Activated naive CD4-positive, alpha-beta T cell treated with anti-CD3 and anti-CD28 coated beads, Interleukin-2, amount 50 U/mL, for 72 hours (primary cell): ENCODE data around the gene MXI1. TPM values are rescaled to one million over a fixed set of nuclear protein-coding genes. Genes with fewer than 3 reads are reported as not detected.

Source experiments
- ATAC-seq, 2 donors: fragments of 150-1000 bp; cut with Tn5 transposase; 2 replicates each; pipeline ENCODE4 v1.10.0; 2021; ENCODE audit warnings: mild to moderate bottlenecking in 2 of 2, moderate library complexity in 2 of 2
- DNase-seq, 2 donors: peaks; one replicate each; pipeline ENCODE4 v3.0.0; 2021 to 2022; ENCODE audit warnings: low spot score in 2 of 2
- H3K27ac Mint-ChIP-seq, 2 donors: one replicate each; pipeline ENCODE4 v1.8.0; 2022; ENCODE audit warnings: mild to moderate bottlenecking in 2 of 2, mixed read lengths in 2 of 2
- H3K36me3 Mint-ChIP-seq, 2 donors: one replicate each; pipeline ENCODE4 v1.8.0; 2022; ENCODE audit warnings: mixed read lengths in 2 of 2
- H3K9me3 Mint-ChIP-seq, 2 donors: one replicate each; pipeline ENCODE4 v1.8.0; 2022; ENCODE audit warnings: mixed read lengths in 2 of 2
- total RNA-seq, 2 donors: library from RNA; stranded (reverse); gene quantifications; one replicate each; pipeline ENCODE4 v1.2.3, GENCODE V29; 2022

Gene MXI1
- total RNA-seq, result 10 to 100 TPM; 16.2 to 69.6 TPM

DNA sequence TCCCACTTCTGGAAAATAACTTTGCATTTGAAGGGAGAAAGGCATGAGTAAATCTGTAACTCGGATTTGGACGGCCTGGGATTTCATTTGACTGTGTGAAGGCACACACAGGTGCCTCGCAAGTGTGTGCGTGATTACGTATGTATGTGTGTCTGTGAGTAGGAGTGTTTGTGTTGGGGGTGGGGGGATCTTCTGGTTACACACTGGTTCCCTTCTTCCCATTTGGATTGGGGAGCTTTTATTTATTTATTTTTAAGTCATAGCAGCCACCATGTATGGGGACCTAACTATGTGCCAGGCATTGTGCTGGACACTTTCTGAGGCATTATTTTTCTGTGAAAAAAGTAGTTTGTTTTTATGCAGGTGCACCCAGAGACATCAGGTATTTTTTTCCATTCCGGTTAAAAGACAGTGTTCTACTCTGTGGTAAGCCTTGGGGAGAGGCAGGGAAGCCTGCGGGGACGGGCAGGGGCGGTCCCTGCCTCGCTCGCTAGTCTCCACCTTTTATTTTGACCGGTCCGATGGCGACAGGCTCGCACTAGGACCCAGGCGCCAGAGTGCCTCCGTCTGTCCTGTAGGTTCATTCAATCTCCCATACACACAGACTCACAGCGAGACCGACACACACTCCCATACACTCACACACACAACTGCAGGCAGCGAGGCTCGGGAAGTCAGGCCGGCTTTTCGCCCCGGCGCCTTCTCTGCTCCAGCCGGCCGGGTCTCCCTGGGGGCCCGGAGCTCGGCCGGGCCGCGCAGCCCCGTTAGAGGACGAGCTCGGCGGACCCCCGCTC, at the start of gene MXI1:
TSS of gene MXI1 (plus strand) at position 595 of the 794 bp plus-strand sequence. CDS start 204 bp downstream, outside the sequence.
- no peak within 1 kb of the TSS for H3K27ac Mint-ChIP-seq
- H3K9me3 Mint-ChIP-seq, result no peaks in the 10 kb centered on the region
- H3K36me3 Mint-ChIP-seq, result peaks cover 6 to 15% of the 10 kb centered on the region in 2 donors
- ATAC-seq (peak; percentile 21 to 28), DNase-seq (peak in 1 of 2 donors; percentile 48)

DNA sequence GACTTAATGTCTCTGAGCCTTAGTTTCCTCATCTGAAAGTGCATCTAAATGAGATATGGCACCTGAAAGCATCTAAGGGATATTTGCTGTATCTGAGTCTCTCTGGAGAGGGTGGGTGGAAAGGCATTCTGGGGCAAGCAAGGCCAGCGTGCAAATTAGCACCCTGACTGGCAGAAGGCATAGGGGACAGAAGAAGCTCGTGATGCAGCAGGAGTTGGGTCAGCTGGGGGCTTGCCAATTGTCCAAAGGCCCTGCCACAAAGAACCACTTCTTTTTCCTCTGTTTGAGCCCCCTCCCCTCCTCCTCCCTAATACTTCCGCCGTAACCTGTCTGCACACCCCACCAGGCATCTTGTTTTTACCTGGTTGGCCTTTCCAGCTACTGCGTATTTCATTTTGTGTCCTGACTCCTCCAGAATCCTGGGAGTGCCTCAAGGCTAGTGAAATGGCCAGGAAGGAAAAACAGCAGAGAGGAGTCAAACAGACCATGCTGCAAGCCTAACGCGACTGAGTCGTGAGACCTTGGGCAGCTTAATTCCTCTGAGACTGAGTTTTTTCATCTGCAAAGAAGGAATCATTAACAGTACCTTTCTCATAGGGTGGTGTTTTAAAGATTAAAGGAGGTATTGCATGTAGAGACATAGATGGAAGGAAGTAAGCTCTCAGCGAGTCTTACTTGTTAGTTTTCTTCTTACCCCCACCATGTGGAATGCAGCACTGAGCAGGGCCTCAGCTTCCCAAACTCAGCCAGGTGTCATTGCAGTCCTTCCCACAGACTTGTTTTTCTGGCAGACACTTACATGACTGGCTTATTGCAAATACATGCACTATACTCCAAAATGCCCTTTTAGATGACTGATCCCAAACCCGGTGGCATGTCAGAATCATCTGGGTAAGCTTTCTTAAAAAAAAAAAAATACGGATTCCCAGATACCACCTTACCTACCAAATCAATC, 49.1 kb upstream of the MXI1 start:
- Mint-ChIP-seq H3K9me3 (no peaks in the 10 kb centered on the region), H3K36me3 (no peaks in the 10 kb centered on the region), H3K27ac (no peak overlapping the region)
- DNase-seq, result no peak
- no peak for ATAC-seq

DNA sequence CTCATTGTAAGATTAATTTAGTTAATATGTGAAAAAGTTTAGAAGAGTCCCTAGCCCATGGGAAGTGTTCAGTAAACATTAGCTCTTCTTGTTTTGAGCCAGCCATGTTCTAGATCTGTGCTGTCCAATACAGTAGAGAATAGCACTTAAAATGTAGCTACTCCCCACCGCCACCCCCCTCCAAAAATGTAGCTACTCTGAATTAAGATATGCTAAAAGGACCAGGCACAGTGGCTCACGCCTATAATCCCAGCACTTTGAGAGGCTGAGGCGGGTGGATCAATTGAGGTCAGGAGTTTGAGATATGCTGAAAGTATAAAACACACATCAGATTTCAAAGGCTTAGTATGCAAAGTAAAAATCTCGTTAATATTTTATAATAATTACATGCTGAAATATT, 47.3 kb upstream of the MXI1 start:
- DNase-seq (no peak), ATAC-seq (no peak)
- Mint-ChIP-seq H3K27ac (no peak overlapping the region), H3K36me3 (no peaks in the 10 kb centered on the region), H3K9me3 (no peaks in the 10 kb centered on the region)

DNA sequence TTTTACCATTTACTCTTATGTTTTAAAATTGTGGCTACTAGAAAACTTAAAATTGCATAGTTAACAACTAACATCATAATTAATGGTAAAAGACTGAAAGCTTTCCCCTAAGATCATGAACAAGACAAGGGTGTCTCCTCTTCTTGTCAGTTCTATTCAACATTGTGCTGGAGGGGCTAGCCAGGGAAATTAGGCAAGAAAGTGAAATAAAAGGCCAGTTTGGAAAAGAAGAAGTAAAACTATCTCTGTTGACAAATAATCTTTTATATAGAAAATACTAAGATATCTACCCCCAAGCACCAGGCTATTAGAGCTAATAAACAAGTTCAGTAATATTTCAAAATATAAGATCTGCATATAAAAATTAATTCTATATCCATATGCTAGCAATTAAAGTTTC, 46.9 kb upstream of the MXI1 start:
- no peak for ATAC-seq
- Mint-ChIP-seq H3K9me3 (no peaks in the 10 kb centered on the region), H3K36me3 (no peaks in the 10 kb centered on the region)

DNA sequence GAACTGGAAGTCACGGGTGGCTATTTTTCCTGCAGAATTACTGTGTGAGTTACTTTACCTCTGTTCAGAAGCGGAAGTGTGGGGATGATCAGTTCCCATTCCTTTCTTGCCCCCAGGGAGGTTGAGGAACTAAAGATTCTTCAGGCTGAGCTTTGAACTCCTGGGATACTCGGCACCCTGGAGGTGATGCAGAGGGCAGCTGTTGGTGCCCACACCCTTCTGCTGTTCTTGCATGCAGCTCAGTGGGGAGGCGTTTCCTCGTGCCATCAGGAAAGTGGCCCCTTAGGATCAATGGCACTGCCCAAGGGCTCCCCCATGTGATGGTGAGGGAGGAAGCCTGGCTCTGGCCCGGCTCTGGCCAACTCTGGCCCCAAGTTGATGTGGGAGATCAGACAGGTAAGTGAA, 44.7 kb upstream of the MXI1 start:
- Mint-ChIP-seq H3K36me3 (no peaks in the 10 kb centered on the region), H3K27ac (no peak overlapping the region), H3K9me3 (no peaks in the 10 kb centered on the region)
- ATAC-seq, result no peak
- no peak for DNase-seq

More for the DNA sequence above, 46.9 kb upstream of the MXI1 start:
- H3K27ac Mint-ChIP-seq, result no peak overlapping the region
- no peak for DNase-seq

DNA sequence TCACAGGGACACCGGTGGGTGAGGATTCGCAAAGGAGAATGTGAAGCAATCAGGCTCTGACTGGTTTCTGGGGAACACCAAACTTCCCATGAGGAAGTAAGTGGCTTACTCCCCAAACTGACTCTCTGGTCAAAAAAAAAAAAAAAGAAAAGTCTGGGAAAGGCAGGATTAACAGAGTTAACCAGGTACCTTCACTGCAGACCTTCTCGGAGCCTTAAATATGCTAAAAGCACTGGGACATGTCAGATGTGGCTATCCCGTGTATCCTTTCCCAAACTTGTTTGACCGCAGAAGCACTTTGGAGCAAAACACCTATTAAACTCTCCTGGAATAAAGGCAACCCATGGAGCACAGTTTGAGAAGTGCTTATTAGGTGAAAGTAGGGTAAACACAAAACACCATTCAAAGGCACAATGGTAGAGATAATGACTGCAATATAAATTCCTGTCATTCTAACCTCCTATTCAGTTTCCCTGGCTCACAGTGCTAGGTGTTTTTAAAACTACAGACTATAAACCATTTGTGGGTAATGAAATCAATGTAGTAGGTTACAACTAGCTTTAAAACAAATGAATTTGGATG, 44.1 kb upstream of the MXI1 start:
- DNase-seq (no peak), ATAC-seq (no peak)
- H3K27ac Mint-ChIP-seq, result no peak overlapping the region
- no peaks in the 10 kb centered on the region for H3K9me3 Mint-ChIP-seq
- H3K36me3 Mint-ChIP-seq, result no peaks in the 10 kb centered on the region

DNA sequence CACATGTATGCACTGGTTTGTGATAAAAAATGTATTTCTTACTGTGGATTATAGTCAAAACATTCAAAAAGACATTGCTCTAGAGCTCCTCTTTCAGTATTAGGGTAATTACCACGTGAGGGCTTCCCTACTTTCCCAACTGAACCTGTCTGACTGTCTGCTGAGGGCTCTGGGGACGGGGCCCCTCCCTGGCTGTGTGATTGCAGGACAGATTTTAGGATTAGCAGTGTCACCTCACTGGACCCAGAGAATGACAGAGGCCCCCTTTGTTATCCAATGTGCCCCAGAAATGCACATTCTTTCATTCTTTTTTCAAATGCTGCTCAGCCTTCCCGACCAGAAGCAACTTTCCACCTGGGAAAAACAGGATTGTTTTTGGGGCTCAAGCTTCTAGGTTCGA, 43.6 kb upstream of the MXI1 start:
- no peaks in the 10 kb centered on the region for H3K9me3 Mint-ChIP-seq
- no peak for DNase-seq
- H3K36me3 Mint-ChIP-seq, result no peaks in the 10 kb centered on the region
- no peak for ATAC-seq
- no peak overlapping the region for H3K27ac Mint-ChIP-seq

DNA sequence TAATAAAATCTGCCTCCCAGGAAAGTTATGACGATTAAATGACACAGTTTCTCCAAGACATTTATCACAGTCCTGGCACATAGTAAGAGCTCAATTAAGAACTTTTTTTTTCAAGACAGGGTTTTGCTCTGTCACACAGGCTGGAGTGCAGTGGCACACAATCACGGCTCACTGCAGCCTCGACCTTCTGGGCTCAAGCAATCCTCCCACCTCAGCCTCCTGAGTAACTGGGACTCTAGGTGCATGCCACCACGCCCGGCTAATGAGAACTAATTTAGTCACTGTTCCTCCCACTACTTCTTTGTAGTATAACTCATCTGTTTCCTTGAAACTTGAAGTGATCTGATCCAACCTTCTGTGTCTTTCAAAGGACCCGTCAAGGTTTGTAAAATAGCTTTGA, 42.2 kb upstream of the MXI1 start:
- H3K36me3 Mint-ChIP-seq, result no peaks in the 10 kb centered on the region
- ATAC-seq (peak in 1 of 2 donors; percentile 68), DNase-seq (no peak)
- H3K27ac Mint-ChIP-seq, result no peak overlapping the region
- no peaks in the 10 kb centered on the region for H3K9me3 Mint-ChIP-seq

DNA sequence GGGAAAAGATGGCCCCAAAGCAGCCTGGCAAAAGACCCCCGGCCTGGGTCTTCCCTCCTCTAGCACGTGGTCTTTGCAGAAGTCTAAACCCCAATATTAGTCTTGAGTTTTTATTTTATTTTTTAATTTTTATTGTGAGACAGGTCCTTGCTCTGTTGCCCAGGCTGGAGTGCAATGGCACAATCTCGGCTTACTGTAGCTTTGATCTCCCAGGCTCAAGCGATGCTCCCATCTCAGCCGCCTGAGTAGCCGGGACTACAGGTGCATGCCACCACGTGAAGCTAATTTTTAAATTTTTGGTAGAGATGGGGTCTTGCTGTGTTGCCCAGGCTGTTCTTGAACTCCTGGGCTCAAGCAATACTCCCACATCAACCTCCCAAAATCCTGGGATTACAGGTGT, 40.3 kb upstream of the MXI1 start:
- Mint-ChIP-seq H3K9me3 (no peaks in the 10 kb centered on the region), H3K36me3 (no peaks in the 10 kb centered on the region), H3K27ac (no peak overlapping the region)
- ATAC-seq, result no peak
- no peak for DNase-seq

DNA sequence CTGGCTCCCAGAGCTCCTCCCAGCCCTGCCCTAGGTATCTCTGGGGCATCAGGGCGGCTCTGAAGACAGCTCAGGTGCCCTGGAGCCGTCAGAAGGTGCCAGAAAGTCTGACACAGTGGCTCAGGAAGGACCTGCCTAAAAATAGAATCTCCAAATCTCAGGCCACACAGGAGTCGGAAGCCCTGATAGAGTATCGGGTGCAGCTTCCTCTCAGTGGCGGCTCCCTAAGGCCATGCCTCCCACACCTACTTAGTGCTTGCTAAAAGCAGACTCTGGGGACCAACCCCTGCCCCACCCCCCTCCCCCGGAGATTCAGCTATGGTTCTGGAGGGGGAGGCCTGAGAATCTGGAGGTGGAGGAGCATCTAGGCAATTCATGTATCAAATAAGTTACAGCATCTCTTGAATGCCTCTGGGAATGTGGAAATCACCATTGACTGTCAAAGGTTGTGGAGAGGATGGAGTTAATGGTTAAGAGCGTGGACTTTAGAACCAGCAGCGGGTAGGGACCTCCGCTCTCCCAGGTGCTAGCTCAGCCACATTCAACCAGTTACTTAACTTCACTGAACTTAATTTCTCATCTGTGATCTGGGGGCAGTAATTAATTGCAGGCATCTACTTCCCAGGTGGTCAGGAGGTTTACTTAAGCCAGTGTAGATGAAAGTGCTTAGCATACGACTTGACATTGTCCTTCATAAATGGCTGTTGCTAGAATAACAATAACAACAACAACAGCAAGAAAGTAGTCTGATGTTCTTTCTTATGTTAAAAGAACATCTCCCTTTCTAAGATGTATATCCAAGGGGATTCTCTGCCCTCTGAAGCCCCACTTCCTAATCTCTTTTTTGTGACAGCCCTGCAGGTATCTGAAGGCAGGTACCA, 38.6 kb upstream of the MXI1 start:
- DNase-seq, result no peak
- peak in 1 of 2 donors; percentile 57 for ATAC-seq
- Mint-ChIP-seq H3K9me3 (no peaks in the 10 kb centered on the region), H3K36me3 (no peaks in the 10 kb centered on the region), H3K27ac (no peak overlapping the region)

DNA sequence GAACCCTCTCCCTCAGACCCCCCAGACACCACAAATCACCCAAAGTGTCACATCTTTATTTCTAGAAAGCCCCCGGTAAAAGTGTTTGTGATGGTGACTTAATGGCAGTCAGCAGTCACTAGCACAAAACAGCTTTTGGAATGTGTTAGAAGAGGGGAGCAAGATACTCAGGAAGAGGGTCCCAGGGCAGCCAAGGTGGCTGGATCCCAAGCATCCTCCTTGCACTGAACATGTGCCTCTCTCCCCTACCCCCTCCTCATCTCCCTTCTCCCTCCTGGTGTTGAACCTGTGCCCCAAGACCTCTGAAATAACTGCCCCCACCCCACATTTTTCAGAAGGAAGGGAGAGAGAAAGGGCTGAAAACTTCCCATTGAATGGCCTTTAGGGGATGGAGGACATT, 37.8 kb upstream of the MXI1 start:
- Mint-ChIP-seq H3K9me3 (no peaks in the 10 kb centered on the region), H3K27ac (no peak overlapping the region), H3K36me3 (no peaks in the 10 kb centered on the region)
- ATAC-seq, result no peak
- no peak for DNase-seq

DNA sequence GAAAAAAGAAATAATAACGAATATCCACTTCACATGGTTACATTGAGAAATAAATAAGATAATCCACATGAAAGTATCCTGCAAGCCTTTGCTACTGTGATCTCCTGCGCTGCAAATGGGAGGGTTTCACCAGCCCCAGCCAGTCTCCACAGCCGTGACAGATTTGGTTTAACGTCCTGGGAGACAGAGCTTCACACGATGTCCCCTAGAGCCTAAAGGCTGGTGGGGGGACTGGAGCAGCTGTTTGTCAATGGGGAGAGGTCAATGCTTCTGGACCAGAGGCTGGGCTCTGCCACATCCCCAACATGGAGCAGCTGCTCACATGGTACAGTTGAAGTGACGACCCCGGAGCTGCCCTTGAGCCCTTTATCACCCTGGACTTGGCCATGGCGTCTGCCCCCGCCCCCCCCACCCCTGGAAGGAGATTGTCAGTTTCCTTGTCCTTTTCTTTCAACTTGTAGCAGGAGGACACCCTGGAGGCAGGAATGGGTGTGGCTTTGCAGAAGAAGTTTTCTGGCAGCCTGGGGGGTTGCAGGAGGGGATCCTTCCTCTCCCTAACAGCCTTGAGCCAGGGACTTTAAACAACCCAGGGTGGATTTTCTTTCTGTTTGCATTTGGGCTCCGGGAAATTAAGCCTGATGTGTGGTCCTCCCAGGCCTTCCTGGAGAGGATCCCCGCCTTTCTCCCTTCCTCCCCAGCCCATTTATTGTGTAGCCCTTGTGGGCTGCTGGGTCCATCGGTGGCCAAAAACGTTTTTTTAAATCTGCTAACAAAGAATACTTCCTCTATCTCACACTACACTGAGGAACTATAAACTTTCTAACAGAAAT, 37.0 kb upstream of the MXI1 start:
- no peak overlapping the region for H3K27ac Mint-ChIP-seq
- ATAC-seq, result no peak
- H3K36me3 Mint-ChIP-seq, result no peaks in the 10 kb centered on the region
- H3K9me3 Mint-ChIP-seq, result no peaks in the 10 kb centered on the region
- DNase-seq, result no peak

DNA sequence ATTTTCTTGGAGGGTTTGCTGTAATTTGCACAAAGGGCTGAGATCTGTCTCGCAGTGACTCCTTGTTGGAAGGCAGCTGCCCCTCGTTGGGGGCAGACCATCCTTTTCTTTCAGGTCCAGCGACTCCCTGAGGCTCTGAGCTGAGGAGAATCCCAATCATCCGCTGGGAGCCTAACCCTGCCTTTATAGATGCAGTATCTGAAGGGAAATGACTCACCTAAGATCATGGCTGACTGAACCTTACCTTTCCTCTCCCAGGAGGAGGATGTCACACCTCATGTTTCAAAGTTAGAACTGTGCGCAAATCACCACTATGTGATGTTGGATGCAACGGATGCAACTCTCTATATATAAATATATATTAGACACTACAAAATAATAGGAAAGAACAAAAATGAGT, 36.4 kb upstream of the MXI1 start:
- H3K36me3 Mint-ChIP-seq, result no peaks in the 10 kb centered on the region
- DNase-seq, result no peak
- H3K9me3 Mint-ChIP-seq, result no peaks in the 10 kb centered on the region
- no peak overlapping the region for H3K27ac Mint-ChIP-seq
- peak in 1 of 2 donors; percentile 30 for ATAC-seq

DNA sequence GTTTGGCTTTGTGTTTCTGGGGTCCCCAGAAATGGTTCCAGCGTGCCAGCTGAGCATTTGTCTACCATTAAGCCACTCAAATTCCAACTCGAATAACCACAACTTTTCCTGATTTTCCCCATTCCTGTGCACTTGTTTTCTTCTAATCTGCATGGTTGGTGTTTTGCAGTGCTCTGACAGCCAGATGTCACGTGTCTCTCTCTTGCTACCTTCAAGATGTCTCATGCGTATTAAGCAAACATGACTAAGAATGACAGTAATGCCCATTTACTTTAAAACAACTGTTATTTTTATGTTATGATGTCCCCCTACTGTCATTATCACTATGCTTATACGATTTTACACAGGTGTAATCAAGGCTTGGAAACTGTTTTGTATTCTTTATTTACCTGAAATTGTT, 35.2 kb upstream of the MXI1 start:
- ATAC-seq, result no peak
- no peak for DNase-seq
- Mint-ChIP-seq H3K27ac (no peak overlapping the region), H3K9me3 (no peaks in the 10 kb centered on the region), H3K36me3 (no peaks in the 10 kb centered on the region)

DNA sequence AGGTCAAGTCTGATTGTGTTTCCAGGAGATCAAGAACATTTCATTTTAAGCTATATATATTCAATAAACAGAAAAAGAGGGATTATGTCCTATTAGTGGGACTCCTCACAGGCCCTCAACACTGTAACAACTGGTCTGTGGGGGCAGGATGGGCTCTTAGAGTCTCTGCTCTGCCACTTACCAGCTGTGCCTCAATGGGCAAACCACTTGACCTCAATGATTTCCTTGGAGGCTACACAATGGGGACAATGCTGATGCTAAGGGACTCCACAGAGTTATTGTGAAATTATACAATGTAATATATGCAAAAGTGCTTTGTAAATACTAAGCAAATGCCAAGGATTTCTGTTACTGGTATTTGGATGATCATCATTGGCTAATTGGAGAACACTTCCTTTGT, 33.2 kb upstream of the MXI1 start:
- Mint-ChIP-seq H3K27ac (no peak overlapping the region), H3K9me3 (no peaks in the 10 kb centered on the region), H3K36me3 (no peaks in the 10 kb centered on the region)
- no peak for ATAC-seq
- DNase-seq, result no peak

DNA sequence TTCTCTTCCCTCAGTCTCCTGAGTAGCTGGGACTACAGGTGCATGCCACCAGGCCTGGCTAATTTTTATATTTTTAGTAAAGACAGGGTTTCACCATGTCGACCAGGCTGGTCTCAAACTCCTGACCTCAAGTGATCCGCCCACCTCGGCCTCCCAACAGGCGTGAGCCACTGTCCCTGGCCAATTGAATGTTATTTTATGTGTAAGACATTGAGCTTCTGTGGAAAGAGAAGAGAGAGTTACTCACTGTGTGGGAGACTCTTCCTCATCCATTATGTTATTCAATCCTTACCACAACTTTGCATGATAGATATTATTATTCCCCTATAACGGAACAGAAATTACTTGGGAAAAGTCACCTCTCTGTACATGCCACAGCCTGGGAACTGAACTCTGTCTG, 32.6 kb upstream of the MXI1 start:
- no peak for ATAC-seq
- no peak for DNase-seq
- H3K27ac Mint-ChIP-seq, result no peak overlapping the region
- no peaks in the 10 kb centered on the region for H3K36me3 Mint-ChIP-seq
- H3K9me3 Mint-ChIP-seq, result no peaks in the 10 kb centered on the region
